NB4 (cell line): ENCODE data around the gene LRRC56.

Source experiments
- CTCF ChIP-seq: IDR thresholded peaks from one replicate; pipeline ENCODE4 v1.5.1; 2012; ENCODE audit warnings: low read depth, low read length
- MAX ChIP-seq: IDR thresholded peaks from 2 replicates; pipeline ENCODE4 v1.6.1; 2011; ENCODE audit warnings: low read depth, low read length
- MYC ChIP-seq: IDR thresholded peaks from 2 replicates; pipeline ENCODE4 v1.6.1; 2011; ENCODE audit warnings: low read depth, low read length
- POLR2A ChIP-seq: IDR thresholded peaks from 2 replicates; pipeline ENCODE4 v1.6.1; 2011; ENCODE audit warnings: mild to moderate bottlenecking; ENCODE audit not compliant: insufficient read length; ENCODE audit errors: extremely low read depth

- no peak for TF ChIP-seq CTCF
- TF ChIP-seq POLR2A: no peak
- no peak for TF ChIP-seq MAX
- TF ChIP-seq MYC: no peak
These were observed 46.4 kb upstream of the LRRC56 start for GRCh38 chr11:490930-491260.
